ENCODE results near the gene SETD9.

SETD9 gene

DNA sequence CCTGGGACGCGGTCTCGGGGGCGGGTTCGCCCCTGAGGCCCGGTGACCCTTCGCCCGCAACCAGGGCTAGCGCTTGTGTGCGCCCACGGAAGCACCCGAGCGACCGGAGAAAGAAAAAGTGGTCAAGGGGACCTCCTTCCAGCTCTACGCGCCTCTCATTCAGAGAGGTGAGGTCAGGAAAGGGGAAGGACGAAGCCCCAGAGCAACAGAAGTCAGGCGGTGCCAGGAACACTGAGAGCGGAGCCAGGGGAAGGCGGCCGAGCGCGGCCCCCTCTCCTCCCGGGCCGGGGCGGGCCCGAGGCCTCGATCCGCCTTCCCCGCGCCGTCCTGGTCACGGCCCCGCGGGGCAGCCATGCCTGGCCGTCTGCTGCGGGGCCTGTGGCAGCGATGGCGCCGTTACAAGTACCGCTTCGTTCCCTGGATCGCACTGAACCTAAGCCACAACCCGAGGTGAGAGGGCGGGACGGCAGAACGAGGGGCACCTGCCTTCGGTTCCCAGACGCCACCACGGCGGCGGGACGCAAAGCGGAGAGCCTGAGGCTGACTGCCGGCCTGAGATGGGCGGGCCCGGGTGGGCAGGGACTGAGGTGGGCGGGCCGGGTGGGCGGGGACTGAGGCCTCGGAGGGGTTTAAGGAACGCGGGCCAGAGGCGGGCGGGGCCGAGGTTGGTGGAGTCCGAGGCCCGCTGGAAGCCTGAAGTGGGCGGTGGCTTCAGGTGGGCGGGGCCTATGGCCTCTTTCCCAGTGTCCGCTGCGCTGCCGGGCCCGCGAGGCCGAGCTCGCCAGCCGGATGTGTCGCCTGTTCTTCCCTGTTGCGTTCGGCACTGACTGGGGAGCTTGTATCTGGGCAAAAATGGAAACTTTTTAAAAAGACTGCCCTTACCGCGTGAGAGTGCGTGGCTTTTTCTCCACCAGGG lies at the start of gene SETD9:
SETD9 (plus strand) TSS at position 303 of the 916 bp plus-strand sequence; CDS start at position 353, 50 bp downstream.
- DNase-seq (ENCODE audit: extremely low read depth, low read depth), result peak; percentile 83
- peak within 1 kb of the TSS; percentile 60 for H3K4me3 ChIP-seq (replicated peaks; ENCODE audit: low read depth, low read length)
- TF ChIP-seq CTCF (IDR thresholded peaks at IDR 0.05; ENCODE audit: low read depth, low read length, missing control alignments), result no peak

DNA sequence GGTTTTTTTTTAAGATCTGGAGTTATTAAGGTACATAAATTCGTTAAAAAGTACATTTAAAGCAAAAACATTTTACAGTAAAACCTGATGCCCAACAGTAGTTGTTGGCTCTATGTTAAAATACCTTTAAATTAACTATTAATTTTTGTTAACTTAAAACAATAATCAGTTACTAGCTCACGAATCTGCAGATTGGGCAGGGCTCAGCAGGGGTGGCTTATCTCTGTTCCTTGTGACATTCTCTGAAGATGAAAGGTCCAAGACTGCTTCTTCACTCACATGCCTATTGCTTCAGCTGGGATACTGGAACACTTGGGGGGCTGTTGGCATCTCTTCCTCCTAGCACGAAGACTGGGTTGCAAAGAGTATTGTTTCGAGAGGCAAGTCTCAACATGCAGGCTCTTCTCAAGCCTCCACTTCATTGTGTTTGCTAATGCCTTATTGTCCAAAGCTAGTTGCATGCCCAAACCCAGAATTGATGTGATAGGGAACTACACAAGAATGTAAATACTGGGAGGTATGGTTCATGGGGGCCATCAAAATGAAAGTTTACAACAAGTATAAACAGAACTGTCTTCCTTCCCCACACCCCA lies 47.4 kb upstream of the SETD9 start:
- no peak for DNase-seq (ENCODE audit: extremely low read depth, low read depth)
- TF ChIP-seq CTCF (IDR thresholded peaks at IDR 0.05; ENCODE audit: low read depth, low read length, missing control alignments), result no peak

GRCh38 chr5:56862909-56863308 lies 46.5 kb upstream of the SETD9 start:
- H3K4me3 ChIP-seq (replicated peaks; ENCODE audit: low read depth, low read length), result no peak overlapping the region
- TF ChIP-seq CTCF (IDR thresholded peaks at IDR 0.05; ENCODE audit: low read depth, low read length, missing control alignments), result no peak
- DNase-seq (ENCODE audit: extremely low read depth, low read depth), result no peak

More for the DNA sequence above, 47.4 kb upstream of the SETD9 start:
- H3K4me3 ChIP-seq (replicated peaks; ENCODE audit: low read depth, low read length), result no peak overlapping the region

GRCh38 chr5:56871777-56872176 lies 37.6 kb upstream of the SETD9 start:
- H3K4me3 ChIP-seq (replicated peaks; ENCODE audit: low read depth, low read length), result no peak overlapping the region
- no peak for DNase-seq (ENCODE audit: extremely low read depth, low read depth)
- no peak for TF ChIP-seq CTCF (IDR thresholded peaks at IDR 0.05; ENCODE audit: low read depth, low read length, missing control alignments)

DNA sequence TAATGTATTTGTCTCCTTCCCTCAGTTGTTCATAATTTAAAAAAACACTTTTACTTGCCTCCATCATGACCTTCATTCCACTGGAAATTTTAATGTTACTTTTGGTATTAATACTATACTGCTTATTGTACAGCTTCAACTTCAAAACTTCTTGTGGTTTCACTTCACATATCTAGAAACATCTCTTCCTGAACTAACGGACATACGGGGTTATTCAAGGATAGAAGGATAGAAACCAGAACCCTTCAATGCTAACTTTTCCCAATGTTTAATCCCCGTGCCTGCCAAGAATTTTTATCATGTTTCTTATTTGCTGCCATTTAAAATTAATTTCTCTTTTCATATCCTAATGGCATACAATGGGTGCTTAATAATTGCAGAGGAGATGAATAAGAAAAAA lies 36.3 kb upstream of the SETD9 start:
- DNase-seq (ENCODE audit: extremely low read depth, low read depth), result no peak
- no peak overlapping the region for H3K4me3 ChIP-seq (replicated peaks; ENCODE audit: low read depth, low read length)
- TF ChIP-seq CTCF (IDR thresholded peaks at IDR 0.05; ENCODE audit: low read depth, low read length, missing control alignments), result no peak

DNA sequence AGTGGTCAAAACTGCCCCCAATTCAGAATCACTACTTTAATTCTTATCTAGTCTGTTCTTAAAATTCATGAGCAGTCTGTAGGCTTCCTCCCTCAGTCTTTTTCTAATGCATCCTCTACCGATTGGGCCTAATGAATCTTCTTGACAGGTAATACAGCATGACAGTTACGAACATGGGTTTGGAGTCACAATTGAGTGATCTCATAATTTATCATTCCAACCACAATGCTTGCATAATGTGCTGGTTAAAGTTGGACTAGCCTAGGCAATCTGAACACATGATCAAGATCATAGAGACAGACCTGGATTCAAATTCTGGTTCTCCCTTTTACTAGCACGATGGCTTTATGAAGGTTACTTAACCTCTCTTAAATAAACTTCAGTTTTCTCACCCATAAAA lies 33.1 kb upstream of the SETD9 start:
- no peak for TF ChIP-seq CTCF (IDR thresholded peaks at IDR 0.05; ENCODE audit: low read depth, low read length, missing control alignments)

More for the DNA sequence above, 33.1 kb upstream of the SETD9 start:
- H3K4me3 ChIP-seq (replicated peaks; ENCODE audit: low read depth, low read length), result no peak overlapping the region
- no peak for DNase-seq (ENCODE audit: extremely low read depth, low read depth)
